ENCODE measurements around the gene SPTSSA. TPM values are rescaled to one million over a fixed set of nuclear protein-coding genes. Genes with fewer than 3 reads are reported as not detected.

SPTSSA gene
- total RNA-seq, 1 experiment from 2014 or later: 30.0 TPM

DNA sequence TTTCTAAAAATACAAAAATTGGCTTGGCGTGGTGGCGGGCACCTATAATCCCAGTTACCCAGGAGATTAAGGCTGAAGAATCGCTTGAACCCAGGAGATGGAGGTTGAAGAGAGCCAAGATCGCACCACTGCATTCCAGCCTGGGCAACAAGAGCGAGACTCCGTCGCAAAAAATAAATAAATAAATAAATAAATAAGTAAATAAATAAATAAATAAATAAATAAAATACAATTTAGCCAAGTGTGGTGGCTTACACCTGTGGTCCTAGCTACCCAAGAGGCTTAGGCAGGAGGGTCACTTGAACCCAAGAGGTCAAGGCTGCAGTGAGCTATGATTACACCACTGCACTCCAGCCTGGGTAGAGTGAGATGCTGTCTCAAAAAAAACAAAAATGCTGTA lies 26.5 kb upstream of the SPTSSA start:
- no peaks in the 10 kb centered on the region for H3K36me3 ChIP-seq (ENCODE audit: control insufficient read depth, insufficient read depth, low read length)
- intact Hi-C loops (cut with micrococcal nuclease; ENCODE audit: unreplicated experiment): no loop called here
- H3K9me3 Mint-ChIP-seq (ENCODE audit: unreplicated experiment): no peaks in the 10 kb centered on the region
- H3K36me3 Mint-ChIP-seq (ENCODE audit: insufficient read depth, unreplicated experiment): no peaks in the 10 kb centered on the region
- no peaks in the 10 kb centered on the region for H3K4me1 Mint-ChIP-seq (ENCODE audit: low read depth, unreplicated experiment)
- no peak overlapping the region for H3K4me3 Mint-ChIP-seq (ENCODE audit: unreplicated experiment)
- no peak for DNase-seq
- POLR2A ChIA-PET: no interaction called here
- H3K9me3 ChIP-seq: no peaks in the 10 kb centered on the region
- H3K27me3 ChIP-seq (replicated peaks; ENCODE audit: control insufficient read depth, insufficient read depth, low read length): no peaks in the 10 kb centered on the region
- no peak overlapping the region for H3K27ac Mint-ChIP-seq (ENCODE audit: unreplicated experiment)
- TF ChIP-seq CTCF (IDR thresholded peaks at IDR 0.05; ENCODE audit: insufficient read depth in 1 of 2, low read depth in 1 of 2, low read length in 1 of 2, severe bottlenecking in 1 of 2, unreplicated experiment in 1 of 2): no peak
- no peaks in the 10 kb centered on the region for H3K4me1 ChIP-seq
- H3K27me3 Mint-ChIP-seq (ENCODE audit: insufficient read depth, unreplicated experiment): no peaks in the 10 kb centered on the region
- no peak overlapping the region for H3K4me3 ChIP-seq (ENCODE audit: low read depth, low read length)
- BruUV-seq (replicated peaks): no TSS peak
- CTCF ChIA-PET: no interaction called here

- H3K36me3 Mint-ChIP-seq (ENCODE audit: insufficient read depth, unreplicated experiment): no peaks in the 10 kb centered on the region
- Histone ChIP-seq H3K27me3 (replicated peaks; ENCODE audit: control insufficient read depth, insufficient read depth, low read length) (no peaks in the 10 kb centered on the region), H3K4me3 (ENCODE audit: low read depth, low read length) (no peak overlapping the region), H3K9me3 (no peaks in the 10 kb centered on the region), H3K4me1 (no peaks in the 10 kb centered on the region), H3K36me3 (ENCODE audit: control insufficient read depth, insufficient read depth, low read length) (no peaks in the 10 kb centered on the region)
- no peaks in the 10 kb centered on the region for H3K4me1 Mint-ChIP-seq (ENCODE audit: low read depth, unreplicated experiment)
- POLR2A ChIA-PET: no interaction called here
- no peak overlapping the region for H3K27ac Mint-ChIP-seq (ENCODE audit: unreplicated experiment)
- CTCF ChIA-PET: no interaction called here
- H3K9me3 Mint-ChIP-seq (ENCODE audit: unreplicated experiment): no peaks in the 10 kb centered on the region
- TF ChIP-seq CTCF (IDR thresholded peaks at IDR 0.05; ENCODE audit: insufficient read depth in 1 of 2, low read depth in 1 of 2, low read length in 1 of 2, severe bottlenecking in 1 of 2, unreplicated experiment in 1 of 2): no peak
- BruUV-seq (replicated peaks): no TSS peak
- no peaks in the 10 kb centered on the region for H3K27me3 Mint-ChIP-seq (ENCODE audit: insufficient read depth, unreplicated experiment)
- intact Hi-C loops (cut with micrococcal nuclease; ENCODE audit: unreplicated experiment): no loop called here
- DNase-seq: no peak
- no peak overlapping the region for H3K4me3 Mint-ChIP-seq (ENCODE audit: unreplicated experiment)
These were observed 22.7 kb upstream of the SPTSSA start for GRCh38 chr14:34484726-34485125.

DNA sequence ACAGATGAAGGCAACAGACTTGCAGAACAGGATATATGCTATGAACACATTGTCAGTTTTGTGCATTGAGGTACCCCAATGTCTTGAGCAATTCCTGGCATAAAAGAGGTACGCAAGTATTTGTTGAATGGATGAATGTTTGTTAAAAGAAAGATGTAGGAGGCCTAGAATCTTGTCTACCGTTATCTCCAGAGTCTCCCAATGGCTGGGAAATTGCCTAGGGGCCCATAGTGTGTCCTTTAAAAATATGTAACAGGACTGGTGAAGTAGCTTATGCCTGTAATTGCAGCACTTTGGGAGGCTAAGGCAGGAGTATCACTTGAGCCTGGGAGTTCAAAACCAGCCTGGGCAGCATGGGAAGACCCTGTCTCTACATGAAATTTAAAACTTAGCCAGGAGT lies 20.4 kb upstream of the SPTSSA start:
- no peak for TF ChIP-seq CTCF (IDR thresholded peaks at IDR 0.05; ENCODE audit: insufficient read depth in 1 of 2, low read depth in 1 of 2, low read length in 1 of 2, severe bottlenecking in 1 of 2, unreplicated experiment in 1 of 2)
- no TSS peak for BruUV-seq (replicated peaks)
- no peak overlapping the region for H3K4me3 Mint-ChIP-seq (ENCODE audit: unreplicated experiment)
- no peak for DNase-seq
- H3K27ac Mint-ChIP-seq (ENCODE audit: unreplicated experiment): no peak overlapping the region
- intact Hi-C loops (cut with micrococcal nuclease; ENCODE audit: unreplicated experiment): no loop called here
- Histone ChIP-seq H3K4me1 (no peaks in the 10 kb centered on the region), H3K4me3 (ENCODE audit: low read depth, low read length) (no peak overlapping the region), H3K27me3 (replicated peaks; ENCODE audit: control insufficient read depth, insufficient read depth, low read length) (no peaks in the 10 kb centered on the region), H3K36me3 (ENCODE audit: control insufficient read depth, insufficient read depth, low read length) (no peaks in the 10 kb centered on the region), H3K9me3 (no peaks in the 10 kb centered on the region)
- H3K36me3 Mint-ChIP-seq (ENCODE audit: insufficient read depth, unreplicated experiment): no peaks in the 10 kb centered on the region
- H3K9me3 Mint-ChIP-seq (ENCODE audit: unreplicated experiment): no peaks in the 10 kb centered on the region
- H3K27me3 Mint-ChIP-seq (ENCODE audit: insufficient read depth, unreplicated experiment): no peaks in the 10 kb centered on the region
- ChIA-PET CTCF (no interaction called here), POLR2A (no interaction called here)
- H3K4me1 Mint-ChIP-seq (ENCODE audit: low read depth, unreplicated experiment): no peaks in the 10 kb centered on the region

All from Caco-2 (cell line).